A549 (cell line): ENCODE data around the gene CDK10. TPM values are rescaled to one million over a fixed set of nuclear protein-coding genes. Genes with fewer than 3 reads are reported as not detected.

Source experiments
- ATAC-seq, 2 experiments: fragments of 200-7000 bp in 1 of 2; fragments of >200 bp in 1 of 2; cut with Nextera tagmentation in 1 of 2; cut with Tn5 transposase in 1 of 2; 3 replicates each; pipeline versions ENCODE4 v1.8.0 to v1.9.1; 2018 to 2020; ENCODE audit warnings: mild to moderate bottlenecking in 1 of 2, moderate library complexity in 1 of 2
- CTCF ChIA-PET: fragments of 300-600 bp; sonication (Branson Sonifier 250); formaldehyde crosslinking; extraction: SDS; loops from one replicate; lab custom pipeline; 2021; ENCODE audit warnings: antibody characterized with exemption, inconsistent platforms; lab: Yijun Ruan, JAX
- POLR2A ChIA-PET: fragments of 350-600 bp; formaldehyde crosslinking; extraction: SDS; loops from one replicate; lab custom pipeline; 2021; ENCODE audit warnings: antibody characterized with exemption, inconsistent platforms; lab: Yijun Ruan, JAX
- DNase-seq, 2 experiments: peaks; one replicate each; pipeline versions ENCODE4 v3.0.0 to v3.0.0-alpha.2; 2011 to 2016; ENCODE audit warnings: low read depth in 1 of 2, low spot score in 1 of 2
- FAIRE-seq: peaks from 2 replicates; lab custom pipeline; 2011; peaks lifted over from hg19 to GRCh38; lab: Jason Lieb, UNC
- H3K27ac ChIP-seq, 2 experiments: fragments of >200 bp; sonication (Bioruptor Twin); formaldehyde crosslinking; 3 replicates each; pipeline ENCODE4 v1.5.1; 2016 to 2017
- H3K4me1 ChIP-seq: fragments of >200 bp; sonication (Bioruptor Twin); formaldehyde crosslinking; 3 replicates; pipeline ENCODE4 v1.6.1; 2016
- H3K4me2 ChIP-seq: fragments of >200 bp; sonication (Bioruptor Twin); formaldehyde crosslinking; 3 replicates; pipeline ENCODE4 v1.6.1; 2016
- H3K4me3 ChIP-seq: fragments of >200 bp; sonication (Bioruptor Twin); formaldehyde crosslinking; 3 replicates; pipeline ENCODE4 v1.5.1; 2016
- H3K9me3 ChIP-seq: fragments of >200 bp; sonication (Bioruptor Twin); formaldehyde crosslinking; 3 replicates; pipeline ENCODE4 v1.6.1; 2016
- BHLHE40 ChIP-seq: IDR thresholded peaks from 2 replicates; pipeline ENCODE4 v1.6.1; 2012; ENCODE audit warnings: low read depth, low read length, inconsistent platforms
- CHD2 ChIP-seq: fragments of 150-350 bp; IDR thresholded peaks from 2 replicates; pipeline ENCODE4 v1.6.1; 2014; ENCODE audit warnings: low read length; ENCODE audit not compliant: partially characterized antibody
- EHMT2 ChIP-seq: fragments of 200-600 bp; sonication (generic); IDR thresholded peaks from 2 replicates; pipeline ENCODE4 v1.6.1; 2016; ENCODE audit warnings: antibody characterized with exemption, low read depth, mild to moderate bottlenecking, moderate library complexity
- FOSL2 ChIP-seq, 2 experiments: fragments of 450-650 bp in 1 of 2; fragments of >200 bp in 1 of 2; sonication (Bioruptor Twin) in 1 of 2; formaldehyde crosslinking; IDR thresholded peaks; 2 replicates each; pipeline versions ENCODE4 v1.5.0 to v1.6.1; 2016 to 2020; ENCODE audit warnings: mild to moderate bottlenecking in 1 of 2, moderate library complexity in 1 of 2
- FOXS1 ChIP-seq: fragments of 250-450 bp; sonication (Bioruptor Pico); IDR thresholded peaks from 2 replicates; pipeline ENCODE4 v1.5.0; 2020; ENCODE audit warnings: mild to moderate bottlenecking, moderate library complexity
- GATA3 ChIP-seq: IDR thresholded peaks from 2 replicates; pipeline ENCODE4 v1.6.1; 2012; ENCODE audit warnings: borderline replicate concordance
- HEYL ChIP-seq: fragments of 250-450 bp; sonication (Bioruptor Pico); IDR thresholded peaks from 2 replicates; pipeline ENCODE4 v1.8.0; 2021; ENCODE audit warnings: mild to moderate bottlenecking, moderate library complexity
- HOXA7 ChIP-seq: fragments of 250-450 bp; sonication (Bioruptor Pico); IDR thresholded peaks from 2 replicates; pipeline ENCODE4 v1.5.0; 2020; ENCODE audit warnings: mild to moderate bottlenecking, moderate library complexity
- HOXB5 ChIP-seq: fragments of 250-450 bp; sonication (Bioruptor Pico); IDR thresholded peaks from 2 replicates; pipeline ENCODE4 v1.5.0; 2020; ENCODE audit warnings: mild to moderate bottlenecking, moderate library complexity
- JUN ChIP-seq, 2 experiments: fragments of >200 bp; sonication (Bioruptor Twin); formaldehyde crosslinking; IDR thresholded peaks; 2 replicates in 1 of 2; 3 replicates in 1 of 2; pipeline ENCODE4 v1.6.1; 2016 to 2017
- JUNB ChIP-seq: fragments of >200 bp; sonication (Bioruptor Twin); formaldehyde crosslinking; IDR thresholded peaks from 2 replicates; pipeline ENCODE4 v1.6.1; 2016
- KDM1A ChIP-seq: fragments of 200-600 bp; sonication (generic); IDR thresholded peaks from 2 replicates; pipeline ENCODE4 v1.6.1; 2016; ENCODE audit warnings: low read depth, mild to moderate bottlenecking
- MYC ChIP-seq: IDR thresholded peaks from 2 replicates; pipeline ENCODE4 v1.6.1; 2012; ENCODE audit warnings: mild to moderate bottlenecking, inconsistent platforms, low read length, improper control_type of control experiment, borderline replicate concordance
- NPAS2 ChIP-seq: fragments of 250-450 bp; sonication (Bioruptor Pico); IDR thresholded peaks from 2 replicates; pipeline ENCODE4 v1.8.0; 2022; ENCODE audit warnings: mild to moderate bottlenecking, moderate library complexity, borderline replicate concordance
- NR3C1 ChIP-seq: fragments of >200 bp; sonication (Bioruptor Twin); formaldehyde crosslinking; IDR thresholded peaks from 3 replicates; pipeline ENCODE4 v1.6.1; 2017
- POLR2A ChIP-seq: IDR thresholded peaks from 2 replicates; pipeline ENCODE4 v1.6.1; 2012; ENCODE audit warnings: mild to moderate bottlenecking, low read length
- POLR2AphosphoS2 ChIP-seq: conservative IDR thresholded peaks from 2 replicates; pipeline ENCODE4 v1.6.1; 2012; ENCODE audit warnings: low read length, improper control_type of control experiment, inconsistent platforms
- RAD21 ChIP-seq, 2 experiments: fragments of >200 bp in 1 of 2; sonication (Bioruptor Twin) in 1 of 2; formaldehyde crosslinking in 1 of 2; IDR thresholded peaks in 1 of 2; conservative IDR thresholded peaks in 1 of 2; 2 replicates in 1 of 2; 3 replicates in 1 of 2; pipeline ENCODE4 v1.6.1; 2012 to 2018; ENCODE audit warnings: inconsistent platforms in 1 of 2
- RFX5 ChIP-seq: fragments of 450-650 bp; IDR thresholded peaks from 2 replicates; pipeline ENCODE4 v1.7.1; 2014; ENCODE audit warnings: antibody characterized with exemption, mild to moderate bottlenecking, moderate library complexity
- SMC3 ChIP-seq: fragments of >200 bp; sonication (Bioruptor Twin); formaldehyde crosslinking; IDR thresholded peaks from 3 replicates; pipeline ENCODE4 v1.6.1; 2018; ENCODE audit warnings: inconsistent platforms
- SREBF2 ChIP-seq: fragments of 450-650 bp; IDR thresholded peaks from 2 replicates; pipeline ENCODE4 v1.6.1; 2014; ENCODE audit warnings: mild to moderate bottlenecking, moderate library complexity
- TFCP2L1 ChIP-seq: fragments of 250-450 bp; sonication (Bioruptor Pico); IDR thresholded peaks from 2 replicates; pipeline ENCODE4 v1.5.0; 2021; ENCODE audit warnings: mild to moderate bottlenecking
- TP53 ChIP-seq: fragments of 250-450 bp; sonication (Bioruptor Pico); IDR thresholded peaks from 2 replicates; pipeline ENCODE4 v1.5.0; 2021; ENCODE audit warnings: mild to moderate bottlenecking, moderate library complexity
- ZC3H11A ChIP-seq: fragments of 450-650 bp; IDR thresholded peaks from 2 replicates; pipeline ENCODE4 v1.6.1; 2014; ENCODE audit warnings: antibody characterized with exemption, mild to moderate bottlenecking
- WGBS: methylation state at CpG from one replicate; pipeline ENCODE4 v1.1.6; 2017; ENCODE audit errors: missing lambda C conversion rate; 5-methylcytosine and 5-hydroxymethylcytosine counted together
- polyA plus RNA-seq, 4 experiments: library from polyadenylated mRNA; depleted of rRNA in 3 of 4; stranded (reverse); fragments of >200 nt; fragmentation: RNase III in 1 of 4; extraction: RNeasy Plus Mini Kit Qiagen cat#74134 plus additional on column Dnase treatment in 1 of 4; gene quantifications; 2 replicates in 3 of 4; 3 replicates in 1 of 4; pipeline ENCODE4 v1.2.3, GENCODE V29; 2011 to 2017
- TF ChIP-seq, protein P1 (sequence below): IDR thresholded peaks from 2 replicates; pipeline ENCODE4 v1.6.1; 2012
- TF ChIP-seq, protein P2 (sequence below): fragments of >200 bp; sonication (Bioruptor Twin); formaldehyde crosslinking; IDR thresholded peaks from 3 replicates; pipeline ENCODE4 v1.5.1; 2016
- TF ChIP-seq, protein P3 (sequence below): fragments of 200-600 bp; sonication (generic); IDR thresholded peaks from 2 replicates; pipeline ENCODE4 v1.6.1; 2016; ENCODE audit warnings: antibody characterized with exemption, mild to moderate bottlenecking, moderate library complexity
- TF ChIP-seq, protein P4 (sequence below): fragments of >200 bp; sonication (Bioruptor Twin); formaldehyde crosslinking; IDR thresholded peaks from 2 replicates; pipeline ENCODE4 v1.6.1; 2016

CDK10 gene
- polyA plus RNA-seq, 2 of the 4 experiments (the other 2 are of a cell fraction), result 35.9 to 55.3 TPM

DNA sequence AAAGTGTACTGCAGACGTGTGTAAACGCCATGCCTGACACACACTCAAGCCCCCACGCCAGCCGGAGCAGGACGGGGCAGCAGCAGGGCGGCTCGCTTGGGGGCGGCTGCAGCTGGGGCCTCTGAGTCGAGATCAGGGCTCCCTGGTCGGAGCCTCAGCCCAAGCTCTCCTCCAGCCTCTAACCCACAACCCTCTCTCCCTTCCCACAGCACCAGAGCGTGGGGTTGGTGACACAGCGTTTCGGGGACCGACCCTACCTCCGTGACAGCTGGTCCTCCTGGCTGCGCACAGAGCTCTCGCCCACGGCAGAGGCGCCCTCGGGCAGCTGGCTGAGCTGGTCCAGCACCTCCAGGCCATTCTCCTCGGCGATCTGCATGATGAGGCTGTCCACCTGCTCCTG lies 40.2 kb upstream of the CDK10 start:
- Histone ChIP-seq H3K9me3 (no peaks in the 10 kb centered on the region), H3K4me3 (no peak overlapping the region), H3K27ac (no peak overlapping the region), H3K4me2 (no peak overlapping the region), H3K4me1 (0 out of 3 replicates have a peak, but pooled peaks cover 3% of the 10 kb centered on the region)
- FAIRE-seq (no peak), DNase-seq (no peak), ATAC-seq (no peak)
- WGBS, result 97% methylated on average over 21 of the region's 22 CpGs
- TF ChIP-seq POLR2AphosphoS2 (no peak), NPAS2 (no peak), HOXA7 (CRISPR knock-in tag) (no peak), SMC3 (no peak), NR3C1 (no peak), BHLHE40 (no peak), RAD21 (conservative IDR thresholded peaks at IDR 0.05 in 1 of 2, IDR thresholded peaks at IDR 0.05 in 1 of 2) (no peak), HOXB5 (CRISPR knock-in tag) (no peak), MYC (no peak), ZC3H11A (no peak), GATA3 (no peak), TFCP2L1 (CRISPR knock-in tag) (no peak), FOXS1 (CRISPR knock-in tag) (no peak)
- TF ChIP-seq, protein P1, sequence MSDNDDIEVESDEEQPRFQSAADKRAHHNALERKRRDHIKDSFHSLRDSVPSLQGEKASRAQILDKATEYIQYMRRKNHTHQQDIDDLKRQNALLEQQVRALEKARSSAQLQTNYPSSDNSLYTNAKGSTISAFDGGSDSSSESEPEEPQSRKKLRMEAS, result no peak
- TF ChIP-seq, protein P2, sequence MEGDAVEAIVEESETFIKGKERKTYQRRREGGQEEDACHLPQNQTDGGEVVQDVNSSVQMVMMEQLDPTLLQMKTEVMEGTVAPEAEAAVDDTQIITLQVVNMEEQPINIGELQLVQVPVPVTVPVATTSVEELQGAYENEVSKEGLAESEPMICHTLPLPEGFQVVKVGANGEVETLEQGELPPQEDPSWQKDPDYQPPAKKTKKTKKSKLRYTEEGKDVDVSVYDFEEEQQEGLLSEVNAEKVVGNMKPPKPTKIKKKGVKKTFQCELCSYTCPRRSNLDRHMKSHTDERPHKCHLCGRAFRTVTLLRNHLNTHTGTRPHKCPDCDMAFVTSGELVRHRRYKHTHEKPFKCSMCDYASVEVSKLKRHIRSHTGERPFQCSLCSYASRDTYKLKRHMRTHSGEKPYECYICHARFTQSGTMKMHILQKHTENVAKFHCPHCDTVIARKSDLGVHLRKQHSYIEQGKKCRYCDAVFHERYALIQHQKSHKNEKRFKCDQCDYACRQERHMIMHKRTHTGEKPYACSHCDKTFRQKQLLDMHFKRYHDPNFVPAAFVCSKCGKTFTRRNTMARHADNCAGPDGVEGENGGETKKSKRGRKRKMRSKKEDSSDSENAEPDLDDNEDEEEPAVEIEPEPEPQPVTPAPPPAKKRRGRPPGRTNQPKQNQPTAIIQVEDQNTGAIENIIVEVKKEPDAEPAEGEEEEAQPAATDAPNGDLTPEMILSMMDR, result no peak
- TF ChIP-seq, protein P3, sequence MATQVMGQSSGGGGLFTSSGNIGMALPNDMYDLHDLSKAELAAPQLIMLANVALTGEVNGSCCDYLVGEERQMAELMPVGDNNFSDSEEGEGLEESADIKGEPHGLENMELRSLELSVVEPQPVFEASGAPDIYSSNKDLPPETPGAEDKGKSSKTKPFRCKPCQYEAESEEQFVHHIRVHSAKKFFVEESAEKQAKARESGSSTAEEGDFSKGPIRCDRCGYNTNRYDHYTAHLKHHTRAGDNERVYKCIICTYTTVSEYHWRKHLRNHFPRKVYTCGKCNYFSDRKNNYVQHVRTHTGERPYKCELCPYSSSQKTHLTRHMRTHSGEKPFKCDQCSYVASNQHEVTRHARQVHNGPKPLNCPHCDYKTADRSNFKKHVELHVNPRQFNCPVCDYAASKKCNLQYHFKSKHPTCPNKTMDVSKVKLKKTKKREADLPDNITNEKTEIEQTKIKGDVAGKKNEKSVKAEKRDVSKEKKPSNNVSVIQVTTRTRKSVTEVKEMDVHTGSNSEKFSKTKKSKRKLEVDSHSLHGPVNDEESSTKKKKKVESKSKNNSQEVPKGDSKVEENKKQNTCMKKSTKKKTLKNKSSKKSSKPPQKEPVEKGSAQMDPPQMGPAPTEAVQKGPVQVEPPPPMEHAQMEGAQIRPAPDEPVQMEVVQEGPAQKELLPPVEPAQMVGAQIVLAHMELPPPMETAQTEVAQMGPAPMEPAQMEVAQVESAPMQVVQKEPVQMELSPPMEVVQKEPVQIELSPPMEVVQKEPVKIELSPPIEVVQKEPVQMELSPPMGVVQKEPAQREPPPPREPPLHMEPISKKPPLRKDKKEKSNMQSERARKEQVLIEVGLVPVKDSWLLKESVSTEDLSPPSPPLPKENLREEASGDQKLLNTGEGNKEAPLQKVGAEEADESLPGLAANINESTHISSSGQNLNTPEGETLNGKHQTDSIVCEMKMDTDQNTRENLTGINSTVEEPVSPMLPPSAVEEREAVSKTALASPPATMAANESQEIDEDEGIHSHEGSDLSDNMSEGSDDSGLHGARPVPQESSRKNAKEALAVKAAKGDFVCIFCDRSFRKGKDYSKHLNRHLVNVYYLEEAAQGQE, result no peak
- TF ChIP-seq, protein P4, sequence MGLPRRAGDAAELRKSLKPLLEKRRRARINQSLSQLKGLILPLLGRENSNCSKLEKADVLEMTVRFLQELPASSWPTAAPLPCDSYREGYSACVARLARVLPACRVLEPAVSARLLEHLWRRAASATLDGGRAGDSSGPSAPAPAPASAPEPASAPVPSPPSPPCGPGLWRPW, result no peak
- POLR2A ChIA-PET, result no interaction called here
- CTCF ChIA-PET, result interaction anchor here (0.9 to 2.0 kb wide), 3 partner anchors 31 to 81 kb away, joined by 3 to 10 read pairs (median 4); no protein-coding TSS in a partner anchor

DNA sequence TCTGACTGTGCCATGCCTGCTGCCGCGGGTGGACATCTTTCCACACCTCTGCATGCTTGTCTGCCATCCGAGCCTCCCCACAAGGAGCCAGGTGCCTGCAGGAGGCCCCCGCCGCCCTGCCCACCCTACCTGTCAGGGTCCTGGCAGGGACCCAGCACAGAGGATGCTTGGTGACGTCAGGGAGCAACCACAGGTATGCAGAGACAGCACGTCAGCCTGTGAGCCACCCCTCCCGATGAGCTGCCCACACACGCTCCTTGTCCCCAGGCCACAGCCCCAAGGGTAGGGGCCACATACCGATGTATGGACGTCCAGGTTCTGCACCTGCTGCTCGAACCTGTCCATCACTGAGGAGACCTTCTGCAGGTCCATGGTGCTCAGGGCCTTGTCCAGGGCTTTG lies 39.6 kb upstream of the CDK10 start:
- Histone ChIP-seq H3K9me3 (no peaks in the 10 kb centered on the region), H3K27ac (no peak overlapping the region), H3K4me1 (no peaks in the 10 kb centered on the region), H3K4me2 (no peak overlapping the region), H3K4me3 (no peak overlapping the region)
- no peak for ATAC-seq
- POLR2A ChIA-PET, result no interaction called here
- WGBS, result 88% methylated on average over 10 of the region's 12 CpGs
- no peak for DNase-seq
- FAIRE-seq, result no peak
- CTCF ChIA-PET, result interaction anchor here (0.6 to 2.0 kb wide), 4 partner anchors 31 to 81 kb away, joined by 3 to 10 read pairs (median 4); no protein-coding TSS in a partner anchor
- TF ChIP-seq RFX5, result no peak
- TF ChIP-seq SREBF2, result no peak
- TF ChIP-seq TP53 (CRISPR knock-in tag), result no peak
- no peak for TF ChIP-seq JUNB
- no peak for TF ChIP-seq POLR2AphosphoS2
- TF ChIP-seq POLR2A, result no peak
- TF ChIP-seq HEYL, result no peak
- TF ChIP-seq, protein P3, result no peak
- TF ChIP-seq KDM1A, result no peak
- no peak for TF ChIP-seq NR3C1
- no peak for TF ChIP-seq CHD2
- no peak for TF ChIP-seq JUN (IDR thresholded peaks at IDR 0.05)
- TF ChIP-seq EHMT2, result no peak
- no peak for TF ChIP-seq FOSL2 (IDR thresholded peaks at IDR 0.05)
- no peak for TF ChIP-seq FOSL2 (CRISPR knock-in tag; IDR thresholded peaks at IDR 0.05)
- TF ChIP-seq, protein P4, result no peak
- no peak for TF ChIP-seq MYC
